GM19455 (cell line): ENCODE data around the gene LIMA1.
"Not testable (repeated sequence)": the region's sequence is repeated elsewhere in the genome, so short reads cannot be mapped to it uniquely, and the experiment has no call there.

Experiments used
- ATAC-seq: cut with Tn5 transposase; IDR thresholded peaks from one replicate; pipeline ENCODE4 v1.9.1; 2021; ENCODE audit not compliant: unreplicated experiment

LIMA1 gene

GRCh38 chr12:50148011-50148410, 135.3 kb downstream of the LIMA1 start:
- ATAC-seq, result not testable (repeated sequence)

- no peak for ATAC-seq
Observed at GRCh38 chr12:50147281-50147680, 136.0 kb downstream of the LIMA1 start.

GRCh38 chr12:50145439-50145838, 137.9 kb downstream of the LIMA1 start:
- ATAC-seq, result no peak

GRCh38 chr12:50142993-50143392, 140.3 kb downstream of the LIMA1 start:
- no peak for ATAC-seq

GRCh38 chr12:50132505-50133135, 150.7 kb downstream of the LIMA1 start:
- ATAC-seq, result no peak

- no peak for ATAC-seq
Observed at GRCh38 chr12:50129290-50129689, 154.0 kb downstream of the LIMA1 start.

GRCh38 chr12:50127546-50127945, 155.8 kb downstream of the LIMA1 start:
- ATAC-seq, result no peak
